Kidney epithelial cell (primary cell): ENCODE results near the gene ELF2. TPM values are rescaled to one million over a fixed set of nuclear protein-coding genes. Genes with fewer than 3 reads are reported as not detected.

Source experiments
- DNase-seq: peaks from one replicate; pipeline ENCODE4 v3.0.0-alpha.2; 2010; ENCODE audit warnings: low read depth
- H3K27me3 ChIP-seq: 2 replicates; pipeline ENCODE4 v1.6.0; 2011; ENCODE audit warnings: low read length; ENCODE audit not compliant: control insufficient read depth, insufficient read depth
- H3K36me3 ChIP-seq: 2 replicates; pipeline ENCODE4 v1.5.1; 2011; ENCODE audit warnings: low read length; ENCODE audit not compliant: control insufficient read depth, insufficient read depth
- H3K4me3 ChIP-seq: 2 replicates; pipeline ENCODE4 v1.5.1; 2011; ENCODE audit warnings: low read depth, mild to moderate bottlenecking, control low read depth, low read length
- CTCF ChIP-seq: IDR thresholded peaks from 2 replicates; pipeline ENCODE4 v1.5.1; 2011; ENCODE audit warnings: mild to moderate bottlenecking, moderate library complexity, low read length, control low read depth, inconsistent platforms; ENCODE audit not compliant: insufficient read depth, poor library complexity, severe bottlenecking
- total RNA-seq: library from RNA; depleted of rRNA; stranded (reverse); fragments of >200 nt; gene quantifications from 2 replicates; pipeline ENCODE4 v1.2.3, GENCODE V29; 2015

Gene ELF2
- total RNA-seq, 1 donor from 2014 or later = 14.3 TPM

GRCh38 chr4:139134403-139134802, 42.6 kb downstream of the ELF2 start:
- Histone ChIP-seq H3K36me3 (no peaks in the 10 kb centered on the region), H3K27me3 (no peaks in the 10 kb centered on the region), H3K4me3 (no peak overlapping the region)
- DNase-seq = no peak
- no peak for TF ChIP-seq CTCF

GRCh38 chr4:139131209-139131870, 45.7 kb downstream of the ELF2 start:
- H3K4me3 ChIP-seq = no peak overlapping the region
- no peak for TF ChIP-seq CTCF

GRCh38 chr4:139129206-139129605, 47.8 kb downstream of the ELF2 start:
- H3K4me3 ChIP-seq = no peak overlapping the region
- no peak for TF ChIP-seq CTCF
- no peaks in the 10 kb centered on the region for H3K27me3 ChIP-seq
- no peaks in the 10 kb centered on the region for H3K36me3 ChIP-seq
- DNase-seq = no peak

More at GRCh38 chr4:139131209-139131870, 45.7 kb downstream of the ELF2 start:
- H3K36me3 ChIP-seq = no peaks in the 10 kb centered on the region
- DNase-seq = no peak
- H3K27me3 ChIP-seq = no peaks in the 10 kb centered on the region

- TF ChIP-seq CTCF = no peak
- no peak for DNase-seq
Measured at GRCh38 chr4:139126898-139127297, 50.1 kb downstream of the ELF2 start.

GRCh38 chr4:139123910-139124309, 53.1 kb downstream of the ELF2 start:
- no peak for DNase-seq
- Histone ChIP-seq H3K36me3 (no peaks in the 10 kb centered on the region), H3K27me3 (no peaks in the 10 kb centered on the region), H3K4me3 (no peak overlapping the region)
- TF ChIP-seq CTCF = no peak

More at GRCh38 chr4:139126898-139127297, 50.1 kb downstream of the ELF2 start:
- Histone ChIP-seq H3K4me3 (no peak overlapping the region), H3K36me3 (no peaks in the 10 kb centered on the region), H3K27me3 (no peaks in the 10 kb centered on the region)

- no peak overlapping the region for H3K4me3 ChIP-seq
- H3K27me3 ChIP-seq = no peaks in the 10 kb centered on the region
- H3K36me3 ChIP-seq = no peaks in the 10 kb centered on the region
- DNase-seq = no peak
- no peak for TF ChIP-seq CTCF
Measured at GRCh38 chr4:139118365-139118764, 58.7 kb downstream of the ELF2 start.
